Mucosa of stomach (tissue), 1 donor: ENCODE results near the gene EYA2.

Source experiments
- H3K27me3 ChIP-seq: one replicate; pipeline ENCODE4 v1.7.0; 2013; ENCODE audit warnings: mild to moderate bottlenecking, low read length; ENCODE audit not compliant: control insufficient read depth, insufficient read depth
- H3K36me3 ChIP-seq: one replicate; pipeline ENCODE4 v1.7.0; 2013; ENCODE audit warnings: low read length; ENCODE audit not compliant: control insufficient read depth, insufficient read depth
- H3K4me1 ChIP-seq: one replicate; pipeline ENCODE4 v1.7.0; 2013; ENCODE audit warnings: mild to moderate bottlenecking, low read length; ENCODE audit not compliant: control insufficient read depth, insufficient read depth
- H3K4me3 ChIP-seq: one replicate; pipeline ENCODE4 v1.7.0; 2013; ENCODE audit warnings: low read length
- H3K9ac ChIP-seq: one replicate; pipeline ENCODE4 v1.7.0; 2013; ENCODE audit warnings: mild to moderate bottlenecking, low read length, moderate library complexity
- H3K9me3 ChIP-seq: one replicate; pipeline ENCODE4 v1.7.0; 2013; ENCODE audit warnings: mild to moderate bottlenecking, low read length, moderate library complexity; ENCODE audit not compliant: control insufficient read depth
- donor health status: Pancreatic carcinoma.

Gene EYA2

DNA sequence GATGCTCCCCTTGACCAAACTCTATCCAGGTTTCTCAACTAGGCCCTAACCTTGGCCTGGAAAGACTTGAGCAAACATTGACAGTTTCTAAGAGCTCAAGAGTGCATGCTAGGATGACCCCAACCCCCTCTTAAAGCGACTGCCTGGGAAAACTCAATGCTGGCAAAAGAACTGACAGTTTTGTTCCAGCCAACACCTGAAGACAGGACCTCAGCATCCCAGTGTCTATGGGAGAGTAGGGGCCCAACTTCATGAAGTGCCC is 341.9 kb downstream of the EYA2 start:
- peaks cover 4% of the 10 kb centered on the region for H3K4me1 ChIP-seq
- no peak overlapping the region for H3K4me3 ChIP-seq
- H3K36me3 ChIP-seq, result peaks cover 4% of the 10 kb centered on the region
- no peak overlapping the region for H3K9ac ChIP-seq
- no peaks in the 10 kb centered on the region for H3K27me3 ChIP-seq
- H3K9me3 ChIP-seq, result no peaks in the 10 kb centered on the region

DNA sequence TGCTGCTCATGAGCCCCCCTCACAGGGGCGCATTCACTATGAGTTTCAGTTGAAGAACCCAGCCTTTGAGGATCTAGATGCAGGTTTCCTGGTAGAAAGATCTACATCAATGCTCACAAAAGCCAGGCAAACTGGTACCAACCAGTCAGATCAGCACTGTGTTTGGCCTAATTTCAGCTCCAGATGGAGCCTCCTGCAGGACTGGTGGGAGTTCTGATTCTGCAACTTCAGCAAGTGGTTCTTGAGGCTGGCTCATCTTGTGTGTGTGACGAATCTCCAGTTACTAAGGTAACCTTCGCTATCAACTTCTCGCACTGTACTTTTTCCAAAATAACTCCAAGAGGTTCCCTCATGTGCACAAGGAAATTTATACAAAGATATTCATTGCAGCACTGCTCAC is 343.1 kb downstream of the EYA2 start:
- H3K27me3 ChIP-seq, result no peaks in the 10 kb centered on the region
- no peak overlapping the region for H3K9ac ChIP-seq
- H3K9me3 ChIP-seq, result no peaks in the 10 kb centered on the region
- H3K4me1 ChIP-seq, result peaks cover 15% of the 10 kb centered on the region
- no peak overlapping the region for H3K4me3 ChIP-seq
- H3K36me3 ChIP-seq, result peaks cover 4% of the 10 kb centered on the region
